ENCODE data around the gene PCED1B. TPM values are rescaled to one million over a fixed set of nuclear protein-coding genes. Genes with fewer than 3 reads are reported as not detected.

PCED1B gene
- total RNA-seq, 4 donors from 2014 or later: 2.6 to 4.6 (median 4.2) TPM

GRCh38 chr12:47071241-47071852 is 8.1 kb upstream of the PCED1B start:
- TF ChIP-seq CTCF (IDR thresholded peaks at IDR 0.05; ENCODE audit: low read depth): no peak

- TF ChIP-seq CTCF (IDR thresholded peaks at IDR 0.05; ENCODE audit: low read depth): no peak
Measured at GRCh38 chr12:47073951-47074350, 5.5 kb upstream of the PCED1B start.

- no peak for TF ChIP-seq CTCF (IDR thresholded peaks at IDR 0.05; ENCODE audit: low read depth)
Measured at GRCh38 chr12:47074757-47075156, 4.7 kb upstream of the PCED1B start.

GRCh38 chr12:47075192-47076084 is 4.0 kb upstream of the PCED1B start:
- TF ChIP-seq CTCF (IDR thresholded peaks at IDR 0.05; ENCODE audit: low read depth): no peak

- no peak for TF ChIP-seq CTCF (IDR thresholded peaks at IDR 0.05; ENCODE audit: low read depth)
Measured at GRCh38 chr12:47077206-47078085, 2.0 kb upstream of the PCED1B start.

GRCh38 chr12:47078086-47078395 is 1.4 kb upstream of the PCED1B start:
- TF ChIP-seq CTCF (IDR thresholded peaks at IDR 0.05; ENCODE audit: low read depth): no peak
